Erythroblast (primary cell): Measurements from ENCODE around the gene SLC48A1.

Experiments used
- GATA1 ChIP-seq: IDR thresholded peaks from 2 replicates; pipeline ENCODE4 v1.6.1; 2011; ENCODE audit warnings: low read depth, mild to moderate bottlenecking, control low read depth, low read length, moderate library complexity
- POLR2A ChIP-seq: IDR thresholded peaks from 2 replicates; pipeline ENCODE4 v1.6.1; 2011; ENCODE audit warnings: mild to moderate bottlenecking, low read length

DNA sequence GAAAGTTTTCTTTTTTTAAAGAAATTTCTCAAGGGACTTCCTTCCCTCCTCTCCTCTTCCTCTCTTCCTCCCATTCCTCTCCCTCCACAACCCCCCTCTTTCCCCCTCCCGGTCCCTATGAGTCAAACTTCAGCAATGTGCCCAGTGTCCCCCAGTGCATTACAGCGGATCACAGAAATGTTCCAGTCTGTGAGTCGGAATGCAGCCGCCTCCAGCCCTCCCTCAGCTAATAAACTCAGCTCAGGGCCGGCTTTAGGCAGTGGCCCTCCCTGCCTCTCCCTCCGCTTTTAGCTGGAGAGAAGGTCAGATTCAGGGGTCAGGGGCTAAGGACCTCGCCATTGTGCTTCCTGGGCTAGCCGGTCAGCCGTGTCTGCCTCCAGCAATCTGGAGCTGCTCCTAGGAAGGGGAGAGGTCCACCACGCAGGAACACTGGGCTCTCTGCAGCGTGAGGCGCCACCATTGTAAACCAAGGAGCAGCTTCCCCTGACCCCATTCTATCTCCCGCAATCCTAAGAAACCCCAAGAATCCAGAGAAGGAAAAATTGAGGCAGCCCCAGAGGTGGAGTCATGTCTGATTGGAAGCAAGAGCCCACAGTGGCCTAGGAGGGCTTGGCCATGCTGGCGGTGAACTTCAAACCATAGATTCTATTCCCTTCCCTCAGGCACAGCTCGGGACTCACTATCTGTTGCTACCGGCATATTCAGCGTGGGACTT is 47.8 kb downstream of the SLC48A1 start:
- TF ChIP-seq POLR2A = no peak
- no peak for TF ChIP-seq GATA1
